ENCODE measurements around the gene HAUS5.

Gene HAUS5

DNA sequence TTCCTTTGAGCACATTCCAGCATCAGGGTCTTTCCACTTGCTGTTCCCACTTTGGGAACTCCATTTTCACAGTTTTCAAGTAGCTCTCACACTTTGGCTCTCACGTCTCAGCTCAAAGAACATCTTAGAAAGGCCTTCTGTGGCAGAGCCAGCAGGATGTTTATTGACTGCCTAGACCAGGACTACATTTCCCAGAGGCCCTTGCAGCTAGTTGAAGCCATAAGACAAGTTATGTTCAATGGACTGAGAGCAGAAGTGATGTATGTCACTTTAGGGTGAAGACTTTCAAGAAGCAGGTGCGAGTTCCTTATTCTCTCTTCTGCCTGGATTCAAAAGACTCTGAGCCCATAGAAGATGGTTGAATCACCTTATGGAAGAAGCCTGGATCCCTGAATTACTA is 4.3 kb upstream of the HAUS5 start:
- DNase-seq = no peak

DNA sequence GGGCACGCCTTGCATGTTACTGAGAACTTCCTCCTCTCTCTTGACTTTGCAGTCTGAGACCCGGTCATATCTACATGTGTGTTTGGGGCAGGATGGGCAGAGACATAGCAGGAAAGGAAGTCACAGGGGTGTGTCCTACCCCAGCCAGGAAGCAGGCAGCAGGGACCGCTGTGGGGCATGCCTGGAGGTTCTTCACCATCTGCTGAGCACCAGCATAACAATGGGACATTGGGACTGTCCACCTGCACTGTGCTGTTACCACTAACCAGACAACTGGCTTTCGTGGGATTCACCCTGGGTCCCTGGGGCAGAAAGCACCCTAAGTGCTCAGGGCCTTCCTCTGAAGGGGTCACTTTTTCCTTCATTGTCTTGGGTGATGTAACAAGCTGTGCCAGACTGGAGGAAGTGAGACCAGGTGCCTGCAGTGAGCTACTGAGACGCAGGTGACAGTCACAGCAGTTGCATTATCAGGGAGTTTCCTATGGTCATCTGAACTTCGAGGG is 2.6 kb upstream of the HAUS5 start:
- DNase-seq = no peak

GRCh38 chr19:35612224-35612558 is 344 bp upstream of the HAUS5 start:
- DNase-seq = no peak

GRCh38 chr19:35613574-35613973 is 1.0 kb downstream of the HAUS5 start:
- DNase-seq = no peak

DNA sequence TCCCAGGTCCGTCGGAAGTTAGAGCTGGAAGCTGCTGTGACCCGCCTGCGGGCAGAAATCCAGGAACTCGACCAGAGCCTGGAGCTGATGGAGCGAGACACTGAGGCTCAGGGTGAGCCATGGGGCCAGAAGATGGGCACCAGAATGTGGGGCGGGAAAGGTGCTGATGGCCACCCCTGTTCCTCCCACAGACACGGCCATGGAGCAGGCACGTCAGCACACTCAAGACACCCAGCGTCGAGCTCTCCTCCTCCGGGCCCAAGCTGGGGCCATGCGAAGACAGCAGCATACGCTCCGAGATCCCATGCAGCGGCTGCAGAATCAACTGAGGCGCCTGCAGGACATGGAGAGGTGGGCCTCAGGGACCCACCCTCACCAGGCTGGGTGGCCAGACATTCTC is 2.5 kb downstream of the HAUS5 start:
- DNase-seq = no peak

GRCh38 chr19:35618857-35619256 is 6.3 kb downstream of the HAUS5 start:
- no peak for DNase-seq

GRCh38 chr19:35619290-35619923 is 6.9 kb downstream of the HAUS5 start:
- DNase-seq = no peak

GRCh38 chr19:35620001-35620400 is 7.5 kb downstream of the HAUS5 start:
- DNase-seq = no peak

GRCh38 chr19:35621708-35622107 is 9.2 kb downstream of the HAUS5 start:
- DNase-seq = no peak

GRCh38 chr19:35622750-35623149 is 10.2 kb downstream of the HAUS5 start:
- DNase-seq = no peak

- DNase-seq = no peak
Measured at GRCh38 chr19:35623327-35624010, 10.9 kb downstream of the HAUS5 start.

GRCh38 chr19:35628264-35628564 is 15.7 kb downstream of the HAUS5 start:
- no peak for DNase-seq

- peak; percentile 93 for DNase-seq
Measured at GRCh38 chr19:35628565-35629331, 16.2 kb downstream of the HAUS5 start, which contains the start of gene RBM42. RBM42 (plus strand) TSS chr19:35629036; CDS start chr19:35629154, 118 bp downstream.

DNA sequence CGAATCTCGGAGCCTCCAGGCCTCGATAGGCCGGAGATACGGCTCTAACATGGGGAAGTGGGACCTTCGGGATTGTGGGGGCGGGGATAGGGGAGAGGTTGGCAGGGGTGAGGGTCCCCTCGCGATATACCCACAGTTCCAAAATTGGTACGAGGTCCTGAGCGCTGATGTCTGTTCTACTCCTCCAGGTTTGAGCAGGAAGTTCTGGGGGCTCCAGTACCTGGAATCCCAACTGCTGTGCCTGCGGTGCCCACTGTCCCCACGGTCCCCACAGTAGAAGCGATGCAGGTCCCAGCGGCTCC is 16.7 kb downstream of the HAUS5 start:
- no peak for DNase-seq

GRCh38 chr19:35633727-35634440 is 21.3 kb downstream of the HAUS5 start:
- no peak for DNase-seq

DNA sequence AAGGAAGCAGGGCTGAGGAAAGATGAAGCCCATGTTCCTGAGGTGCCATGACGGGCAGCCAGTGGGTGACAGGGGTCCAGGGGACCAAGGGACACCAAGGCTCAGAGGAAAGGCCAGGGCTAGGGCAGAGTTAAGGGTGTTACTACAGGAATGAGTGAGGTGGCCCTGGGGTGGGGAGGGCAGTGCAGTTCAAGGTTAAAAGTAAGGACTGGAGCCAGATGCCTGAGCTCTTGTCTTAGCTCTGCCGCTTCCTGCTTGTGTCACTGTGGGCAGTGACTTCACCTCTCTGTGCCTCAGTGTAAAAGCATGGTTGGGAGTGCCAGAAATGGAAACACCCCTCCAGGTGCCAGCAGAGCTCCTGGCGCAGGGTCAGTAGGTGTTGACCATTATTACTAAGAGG is 24.1 kb downstream of the HAUS5 start:
- DNase-seq = no peak

GRCh38 chr19:35637165-35637564 is 24.6 kb downstream of the HAUS5 start:
- no peak for DNase-seq

DNA sequence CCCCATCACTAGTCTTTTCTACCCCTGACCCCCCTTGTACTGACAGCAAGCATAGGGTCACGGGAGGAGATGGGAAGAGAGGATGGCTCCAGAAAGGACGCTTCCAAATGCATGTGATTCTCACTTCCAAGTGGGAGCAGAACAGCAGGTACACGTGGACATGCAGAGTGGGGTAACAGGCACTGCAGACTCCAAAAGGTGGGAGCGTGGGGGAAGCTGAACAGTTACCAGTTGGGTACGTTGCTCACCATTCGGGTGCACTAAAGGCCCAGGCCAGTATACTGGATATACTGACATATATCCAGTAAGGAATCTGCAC is 26.7 kb downstream of the HAUS5 start:
- DNase-seq = no peak

DNA sequence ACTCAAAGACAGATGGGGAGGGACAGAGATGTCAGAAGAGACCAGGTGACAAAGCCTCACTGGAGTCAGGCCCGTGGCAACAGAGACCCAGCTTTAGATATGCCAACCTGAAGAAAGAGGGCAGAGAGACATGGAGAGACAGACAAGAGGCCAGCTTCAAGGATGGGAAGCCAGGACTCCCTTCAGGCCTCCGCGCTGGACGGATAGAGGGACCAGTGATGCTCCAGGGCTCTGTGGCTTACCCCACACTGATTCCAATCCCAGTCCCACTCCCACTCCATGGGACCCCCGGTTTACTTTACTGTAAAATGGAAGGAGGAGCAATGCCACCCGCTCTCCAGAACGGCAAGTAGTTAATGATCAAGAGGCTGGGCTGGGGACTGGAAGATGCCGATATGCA is 27.3 kb downstream of the HAUS5 start:
- no peak for DNase-seq

DNA sequence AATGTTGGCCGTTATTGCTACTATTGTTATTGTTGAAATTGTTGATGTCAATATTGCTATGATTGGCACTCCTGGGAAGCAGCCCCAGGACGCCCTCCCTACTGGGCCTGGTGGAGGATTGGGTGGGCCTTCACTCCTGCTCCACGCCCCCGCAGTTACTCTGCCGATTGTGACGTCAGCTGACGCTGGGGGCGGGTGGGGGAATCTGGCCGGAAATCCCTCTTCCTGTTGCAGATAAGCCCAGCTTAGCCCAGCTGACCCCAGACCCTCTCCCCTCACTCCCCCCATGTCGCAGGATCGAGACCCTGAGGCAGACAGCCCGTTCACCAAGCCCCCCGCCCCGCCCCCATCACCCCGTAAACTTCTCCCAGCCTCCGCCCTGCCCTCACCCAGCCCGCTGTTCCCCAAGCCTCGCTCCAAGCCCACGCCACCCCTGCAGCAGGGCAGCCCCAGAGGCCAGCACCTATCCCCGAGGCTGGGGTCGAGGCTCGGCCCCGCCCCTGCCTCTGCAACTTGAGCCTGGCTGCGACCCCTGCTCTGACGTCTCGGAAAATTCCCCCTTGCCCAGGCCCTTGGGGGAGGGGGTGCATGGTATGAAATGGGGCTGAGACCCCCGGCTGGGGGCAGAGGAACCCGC is 29.1 kb downstream of the HAUS5 start, which contains the start of gene ETV2:
Gene ETV2, plus strand, starts transcription at position 231 of the 637 bp plus-strand sequence. CDS start 716 bp downstream, outside the sequence.
- no peak for DNase-seq

- no peak for DNase-seq
Measured at GRCh38 chr19:35642312-35642711, 29.8 kb downstream of the HAUS5 start.

DNA sequence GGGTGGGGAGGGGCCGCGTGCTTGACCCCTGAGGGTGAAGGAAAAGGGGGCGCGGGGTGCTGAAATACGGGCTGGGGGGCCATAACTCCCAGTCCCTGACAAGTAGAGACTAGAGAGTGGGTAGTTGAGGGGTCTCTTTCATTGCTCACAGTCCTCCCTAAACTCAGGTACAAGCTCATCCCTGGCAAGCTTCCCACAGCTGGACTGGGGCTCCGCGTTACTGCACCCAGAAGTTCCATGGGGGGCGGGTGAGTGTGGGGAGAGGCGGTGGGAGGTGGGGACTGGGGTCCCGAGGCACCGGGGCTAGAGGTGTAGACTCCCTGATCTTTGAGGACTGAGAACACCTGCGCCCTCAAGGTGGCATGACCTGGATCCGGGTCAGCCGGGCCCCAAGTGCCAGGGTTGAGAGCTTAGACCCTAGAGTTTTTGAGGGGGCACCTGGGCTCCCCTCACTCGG is 30.3 kb downstream of the HAUS5 start:
- DNase-seq = no peak

Data from NCI-H2107 (cell line).